ENCODE data around the gene CDH8.
A peak's percentile ranks its signal among the peaks of the same experiment; 100 is the strongest.

GRCh38 chr16:61887903-61888302 is 148.3 kb downstream of the CDH8 start:
- TF ChIP-seq CTCF (IDR thresholded peaks at IDR 0.05; ENCODE audit: insufficient read depth, low read length): no peak
- TF ChIP-seq GABPA (IDR thresholded peaks at IDR 0.05; ENCODE audit: low read depth): peak; percentile 46; the same call in 1 of the 2 replicates
- TF ChIP-seq REST (IDR thresholded peaks at IDR 0.05; ENCODE audit: insufficient replicate concordance, low read depth): no peak

All from HL-60 (cell line).